GM12873 (cell line): ENCODE measurements around the gene TMPRSS6.

Source experiments
- TF ChIP-seq, protein P1 (sequence below): IDR thresholded peaks from 2 replicates; pipeline ENCODE4 v1.5.1; 2012; ENCODE audit warnings: low read depth, mild to moderate bottlenecking, moderate library complexity, low read length, control low read depth; ENCODE audit not compliant: insufficient read depth; ENCODE audit errors: missing control alignments

The TMPRSS6 gene

DNA sequence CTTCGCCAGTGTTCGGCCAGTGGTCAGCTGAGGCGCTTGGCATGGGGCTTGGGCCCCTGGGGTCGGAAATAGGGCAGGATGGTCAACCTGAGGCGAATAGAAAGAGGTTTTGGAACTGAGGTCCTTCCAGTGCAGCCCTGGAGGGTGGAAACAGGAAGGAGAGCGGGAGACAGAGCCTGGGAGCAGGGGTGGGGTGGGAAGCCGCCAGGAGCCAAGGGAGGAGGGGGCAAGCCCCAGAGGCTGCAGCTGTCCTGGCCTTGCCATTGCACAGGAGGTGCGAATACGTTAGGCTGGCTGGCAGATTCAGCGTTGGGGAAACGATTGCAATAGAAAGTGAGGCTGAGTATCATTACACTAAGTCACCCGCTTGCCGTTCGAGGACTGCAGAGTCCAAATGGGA lies 71.8 kb downstream of the TMPRSS6 start:
- TF ChIP-seq, protein P1, sequence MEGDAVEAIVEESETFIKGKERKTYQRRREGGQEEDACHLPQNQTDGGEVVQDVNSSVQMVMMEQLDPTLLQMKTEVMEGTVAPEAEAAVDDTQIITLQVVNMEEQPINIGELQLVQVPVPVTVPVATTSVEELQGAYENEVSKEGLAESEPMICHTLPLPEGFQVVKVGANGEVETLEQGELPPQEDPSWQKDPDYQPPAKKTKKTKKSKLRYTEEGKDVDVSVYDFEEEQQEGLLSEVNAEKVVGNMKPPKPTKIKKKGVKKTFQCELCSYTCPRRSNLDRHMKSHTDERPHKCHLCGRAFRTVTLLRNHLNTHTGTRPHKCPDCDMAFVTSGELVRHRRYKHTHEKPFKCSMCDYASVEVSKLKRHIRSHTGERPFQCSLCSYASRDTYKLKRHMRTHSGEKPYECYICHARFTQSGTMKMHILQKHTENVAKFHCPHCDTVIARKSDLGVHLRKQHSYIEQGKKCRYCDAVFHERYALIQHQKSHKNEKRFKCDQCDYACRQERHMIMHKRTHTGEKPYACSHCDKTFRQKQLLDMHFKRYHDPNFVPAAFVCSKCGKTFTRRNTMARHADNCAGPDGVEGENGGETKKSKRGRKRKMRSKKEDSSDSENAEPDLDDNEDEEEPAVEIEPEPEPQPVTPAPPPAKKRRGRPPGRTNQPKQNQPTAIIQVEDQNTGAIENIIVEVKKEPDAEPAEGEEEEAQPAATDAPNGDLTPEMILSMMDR: no peak

DNA sequence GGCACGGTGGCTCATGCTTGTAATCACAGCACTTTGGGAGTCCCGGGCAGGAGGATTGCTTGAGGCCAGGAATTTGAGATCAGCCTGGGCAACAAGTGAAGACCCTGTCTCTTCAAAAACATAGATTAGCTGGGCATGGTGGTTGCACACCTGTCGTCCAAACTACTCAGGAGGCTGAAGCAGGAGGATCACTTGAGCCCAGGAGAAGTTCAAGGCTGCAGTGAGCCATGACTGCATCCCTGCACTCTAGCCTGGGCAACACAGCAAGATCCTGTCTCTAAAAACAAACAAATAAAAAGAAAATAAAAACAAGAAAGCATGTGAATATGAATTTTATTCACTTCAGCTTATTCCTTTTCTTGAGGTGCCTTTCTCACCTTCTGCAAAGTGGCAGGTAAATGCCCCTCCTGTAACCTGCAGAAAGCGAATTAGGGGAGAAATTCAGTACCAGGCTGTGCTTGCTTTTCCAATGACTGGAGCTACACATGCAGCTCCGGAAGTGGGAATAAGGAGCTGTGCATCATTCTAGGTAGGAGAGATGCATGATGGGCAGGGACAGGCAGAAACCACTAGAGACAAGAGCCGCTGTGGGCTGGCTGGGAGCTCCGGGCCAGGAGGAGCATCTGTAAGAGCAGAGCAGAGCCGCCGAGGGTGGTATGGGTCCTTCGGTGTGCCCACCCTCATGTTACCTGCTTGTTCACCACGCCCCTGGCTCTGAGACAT lies 72.7 kb downstream of the TMPRSS6 start:
- TF ChIP-seq, protein P1: no peak

DNA sequence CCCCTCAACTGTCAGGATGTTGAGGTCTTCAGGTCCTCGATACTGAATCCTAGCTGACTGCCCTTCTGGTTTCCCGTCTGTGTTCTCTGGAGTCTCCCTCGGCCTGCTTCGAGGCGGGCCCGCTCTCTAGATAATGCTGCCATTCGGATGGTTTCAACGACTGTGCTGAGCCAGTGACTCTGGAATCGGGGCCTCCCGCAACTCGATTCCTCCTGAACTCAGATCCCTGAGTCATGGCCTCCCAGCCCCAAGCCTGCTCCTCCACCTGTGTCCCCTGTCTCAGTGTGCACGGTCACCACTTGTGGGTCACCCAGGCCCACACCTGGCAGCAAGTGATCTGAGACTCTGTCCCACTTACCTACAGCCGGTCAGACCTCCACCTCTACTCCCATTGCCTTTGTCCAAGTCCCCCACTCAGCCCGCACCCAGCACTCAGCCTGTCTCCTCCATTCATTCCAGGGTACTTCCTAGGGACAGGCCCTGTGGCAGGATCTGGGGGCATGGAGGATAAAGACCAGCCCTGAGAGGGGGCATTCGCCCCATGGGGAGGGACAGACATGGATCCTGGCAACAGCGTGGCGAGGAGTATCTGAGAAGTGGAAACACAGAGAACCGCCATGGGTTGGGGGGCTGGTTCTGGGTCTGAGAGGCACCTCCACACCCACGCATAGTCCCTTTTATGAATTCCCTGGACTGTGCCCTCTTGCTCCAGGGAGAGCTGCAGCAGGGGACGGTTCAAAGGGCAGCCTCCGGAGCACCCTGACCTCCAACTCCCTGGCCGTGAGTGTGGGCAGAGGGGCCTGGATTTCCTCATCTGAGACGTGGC lies 75.7 kb downstream of the TMPRSS6 start:
- TF ChIP-seq, protein P1: no peak

DNA sequence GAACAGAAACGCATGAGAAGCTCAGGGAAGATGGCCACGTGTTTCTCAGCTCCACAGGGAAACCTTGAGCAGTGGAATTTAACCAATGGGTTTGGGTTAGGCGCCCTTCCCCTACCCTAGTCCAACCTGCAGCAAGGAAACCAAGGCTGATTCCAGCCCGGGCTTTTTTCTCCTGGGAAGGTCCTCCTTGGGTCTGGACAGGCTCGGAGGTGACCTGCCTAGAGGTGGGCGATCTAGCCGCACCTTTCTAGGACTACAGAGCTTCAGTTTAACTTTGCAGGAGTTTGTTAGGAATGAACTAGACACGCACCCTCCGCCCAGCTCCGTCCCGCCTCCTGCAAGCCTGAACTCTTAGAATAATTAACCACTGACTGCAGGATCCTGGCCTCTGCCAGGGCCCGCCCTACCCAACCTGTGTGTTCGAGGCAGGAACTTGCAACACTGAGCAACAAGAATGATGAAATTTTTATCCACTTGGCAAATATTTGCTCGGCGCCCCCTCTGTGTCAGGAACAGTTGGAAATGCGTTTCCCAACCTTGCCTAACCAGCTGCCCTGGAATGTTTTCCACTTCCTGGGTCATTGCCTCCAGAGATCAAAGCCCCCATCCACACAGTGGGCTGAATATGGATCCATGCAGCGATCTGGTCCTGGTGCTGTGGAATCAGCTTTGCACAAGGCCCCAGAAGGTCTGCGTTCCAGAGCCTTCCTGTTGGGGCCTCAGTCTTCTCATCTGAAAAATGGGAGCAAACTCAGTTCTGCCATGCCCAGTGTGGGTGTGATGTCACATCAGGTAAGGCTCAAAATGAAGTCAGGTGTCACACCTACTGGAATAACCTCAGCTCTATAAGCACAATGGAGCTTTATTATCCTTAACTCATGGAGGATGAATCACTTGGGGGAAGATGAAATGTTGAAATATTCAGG lies 76.7 kb downstream of the TMPRSS6 start:
- TF ChIP-seq, protein P1: no peak

DNA sequence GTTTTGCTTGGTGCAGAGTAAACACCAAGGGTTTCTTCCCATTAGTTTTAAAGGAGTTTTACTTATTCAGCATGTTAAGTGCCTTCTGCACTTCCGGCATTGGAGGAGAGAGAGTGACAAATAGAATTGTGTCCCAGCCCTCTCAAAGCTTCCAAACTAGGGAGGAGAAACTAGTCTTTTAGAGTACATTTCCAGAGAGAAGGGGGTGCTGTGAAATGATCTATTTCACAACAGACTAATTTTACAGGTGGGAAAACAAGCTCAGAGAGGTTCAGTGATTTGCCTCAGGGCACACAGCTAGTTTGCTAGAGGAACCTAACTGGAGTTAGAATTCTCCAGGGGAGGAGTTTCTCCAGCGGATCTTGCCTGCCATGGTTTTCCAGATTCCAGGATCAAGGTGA lies 77.4 kb downstream of the TMPRSS6 start:
- TF ChIP-seq, protein P1: no peak

DNA sequence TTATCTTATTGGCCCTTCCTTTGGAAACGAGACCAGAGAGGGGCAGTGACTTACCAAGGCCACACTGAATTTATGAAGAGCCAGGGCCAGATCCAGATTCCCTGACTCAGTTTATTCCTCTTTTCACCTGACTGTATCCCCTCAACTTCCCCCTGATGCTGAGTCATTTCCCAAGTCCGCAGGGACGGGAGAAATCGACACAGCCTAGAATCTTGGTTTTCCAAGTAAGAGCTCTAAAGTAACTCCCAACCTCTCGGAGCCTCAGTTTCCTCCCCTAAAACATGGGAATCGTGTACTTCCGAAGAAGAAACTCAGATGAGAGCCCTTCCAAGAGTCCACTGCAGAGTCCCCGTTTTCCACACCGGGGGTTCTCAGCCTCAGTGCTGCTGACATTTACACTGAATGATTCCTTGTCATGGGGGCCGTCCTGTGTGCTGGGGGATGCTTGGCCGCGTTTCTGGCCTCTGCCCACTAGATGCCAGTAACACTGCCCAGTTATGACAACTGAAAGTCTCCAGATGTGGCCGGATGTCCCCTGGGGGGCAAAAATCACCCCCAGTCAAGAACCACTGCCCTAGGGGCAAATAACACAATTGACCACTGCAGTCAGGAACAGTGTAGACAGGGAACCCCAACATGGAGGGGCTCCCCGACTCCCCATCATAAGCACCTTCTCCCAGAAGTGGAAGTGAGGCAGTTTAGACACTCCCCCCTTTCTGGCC lies 78.8 kb downstream of the TMPRSS6 start:
- TF ChIP-seq, protein P1: no peak
